H1 (cell line): Measurements from ENCODE around the gene CAPN15. TPM values are rescaled to one million over a fixed set of nuclear protein-coding genes. Genes with fewer than 3 reads are reported as not detected.

Experiments used
- HDAC6 ChIP-seq: IDR thresholded peaks from one replicate; pipeline ENCODE4 v1.7.1; 2012; ENCODE audit warnings: low read depth, mild to moderate bottlenecking, inconsistent platforms, low read length, moderate library complexity
- JUN ChIP-seq: IDR thresholded peaks from 2 replicates; pipeline ENCODE4 v1.6.1; 2011; ENCODE audit warnings: low read depth, mild to moderate bottlenecking, improper control_type of control experiment, low read length
- NANOG ChIP-seq: IDR thresholded peaks from 2 replicates; pipeline ENCODE4 v1.6.1; 2011; ENCODE audit warnings: low read length, low read depth, mild to moderate bottlenecking, inconsistent platforms; ENCODE audit not compliant: insufficient read depth, poor library complexity, severe bottlenecking
- RFX5 ChIP-seq: IDR thresholded peaks from 2 replicates; pipeline ENCODE4 v1.6.1; 2011; ENCODE audit warnings: low read depth, low read length, improper control_type of control experiment, borderline replicate concordance
- polyA plus RNA-seq, 7 experiments: library from polyadenylated mRNA; depleted of rRNA in 3 of 7; stranded (reverse) in 5 of 7; unstranded in 2 of 7; fragments of >200 nt in 5 of 7; fragments of 200-250 nt in 2 of 7; gene quantifications; 1 replicate in 5 of 7; 2 replicates in 1 of 7; 4 replicates in 1 of 7; pipeline versions ENCODE4 v1.2.1 to v1.2.3, GENCODE V29; 2011 to 2013; ENCODE audit warnings: missing spikeins in 2 of 7, mixed read lengths in 2 of 7
- total RNA-seq: library from RNA; stranded (reverse); fragmentation: NEBNext Ultra II Directional; extraction: Animal tissue kit (Norgen Biotek cat#: 25700); gene quantifications from 2 replicates; pipeline ENCODE4 v1.2.1, GENCODE V29; 2021

CAPN15 gene
- total and polyA plus RNA-seq, 2 of the 8 experiments (the other 6 are each of a cell fraction or from before 2014, with no cell fraction given) = 38.9 to 76.9 TPM

DNA sequence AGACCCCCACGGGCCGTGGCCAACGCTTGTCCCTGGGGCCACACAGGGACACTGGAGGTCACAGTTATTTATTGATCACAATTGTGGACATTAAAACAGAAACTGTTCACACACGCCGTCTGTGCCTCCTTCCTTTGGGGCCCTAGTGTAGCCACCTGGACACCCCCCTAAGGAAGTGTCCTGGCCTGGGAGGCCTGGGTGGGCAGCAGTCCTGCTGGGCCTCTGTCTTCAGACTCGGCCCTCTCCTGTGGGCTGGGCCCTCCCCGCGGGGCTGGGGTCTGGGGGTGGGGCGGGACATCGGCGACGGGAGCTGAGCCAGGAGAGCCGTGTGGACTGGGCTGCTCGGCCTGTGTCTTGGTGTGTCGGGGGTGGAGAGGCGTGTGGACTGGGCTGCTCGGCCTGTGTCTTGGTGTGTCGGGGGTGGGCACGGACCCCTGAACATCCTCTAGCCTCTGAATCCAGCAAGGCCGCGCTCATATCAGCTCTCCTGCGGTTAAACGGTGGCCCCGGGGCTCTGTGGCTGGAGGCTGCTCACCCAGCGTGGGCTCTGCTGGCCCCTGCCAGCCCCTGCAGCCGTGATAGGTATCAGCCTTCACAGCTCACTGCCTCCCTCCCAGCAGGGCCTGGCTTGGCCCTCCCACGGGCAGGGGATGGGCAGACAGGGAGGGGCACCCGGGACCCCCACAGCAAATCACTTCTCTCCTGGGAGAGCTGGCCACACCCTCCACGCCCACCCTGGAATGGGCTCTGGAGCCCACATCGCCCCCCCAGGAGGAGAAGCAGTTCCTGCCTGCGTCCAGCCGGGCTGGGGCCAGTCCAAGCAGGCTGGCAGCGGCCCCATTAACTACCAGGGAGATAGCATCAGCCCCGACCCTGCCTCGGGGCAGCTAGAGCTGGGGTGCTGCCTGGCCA lies 38.2 kb downstream of the CAPN15 start (continued):
- TF ChIP-seq JUN (no peak), RFX5 (no peak), NANOG (no peak), HDAC6 (no peak)
